IMR-90 (cell line): ENCODE measurements around the gene SYNE2. TPM values are rescaled to one million over a fixed set of nuclear protein-coding genes. Genes with fewer than 3 reads are reported as not detected.

Source experiments
- ATAC-seq: fragments of 200-7000 bp; cut with Tn5 transposase; 2 replicates; pipeline ENCODE4 v1.9.1; 2020; ENCODE audit warnings: low read depth, mild to moderate bottlenecking, moderate library complexity
- BruUV-seq: library from RNA; stranded (reverse); fragments of 400-500 nt; replicated peaks from 2 replicates; lab custom pipeline; 2021; lab: Mats Ljungman, UMichigan
- CTCF ChIA-PET: fragments of 300-600 bp; formaldehyde crosslinking; extraction: SDS; loops from one replicate; lab custom pipeline; 2021; ENCODE audit warnings: antibody characterized with exemption; lab: Yijun Ruan, JAX
- POLR2A ChIA-PET: fragments of 300-600 bp; sonication (Branson Sonifier 250); formaldehyde crosslinking; loops from one replicate; lab custom pipeline; 2022; ENCODE audit warnings: antibody characterized with exemption; ENCODE audit not compliant: unreplicated experiment; lab: Charles Lee
- DNase-seq: peaks from one replicate; pipeline ENCODE4 v3.0.0; 2013
- H2AFZ ChIP-seq: replicated peaks from 2 replicates; pipeline ENCODE3; 2013; ENCODE audit warnings: low read length, mild to moderate bottlenecking; ENCODE audit not compliant: poor library complexity
- H2AK5ac ChIP-seq: 2 replicates; pipeline ENCODE4 v1.6.1; 2013; ENCODE audit warnings: low read depth, low read length, inconsistent platforms
- H2AK9ac ChIP-seq: replicated peaks from 2 replicates; pipeline ENCODE3; 2013; ENCODE audit warnings: mild to moderate bottlenecking, low read depth, low read length, moderate library complexity; ENCODE audit not compliant: poor library complexity
- H2BK120ac ChIP-seq: 2 replicates; pipeline ENCODE4 v1.6.1; 2013; ENCODE audit warnings: low read depth, low read length, inconsistent platforms
- H2BK15ac ChIP-seq: 3 replicates; pipeline ENCODE4 v1.6.1; 2013; ENCODE audit warnings: low read depth, low read length, inconsistent platforms
- H2BK20ac ChIP-seq: 2 replicates; pipeline ENCODE4 v1.6.1; 2013; ENCODE audit warnings: low read depth, mild to moderate bottlenecking, inconsistent platforms, low read length, moderate library complexity
- H2BK5ac ChIP-seq: 2 replicates; pipeline ENCODE4 v1.6.1; 2013; ENCODE audit warnings: mild to moderate bottlenecking, low read depth, low read length, inconsistent platforms; ENCODE audit not compliant: poor library complexity, severe bottlenecking
- H3K14ac ChIP-seq: replicated peaks from 2 replicates; pipeline ENCODE4 v1.6.1; 2013; ENCODE audit warnings: low read depth, low read length, inconsistent platforms
- H3K18ac ChIP-seq: 2 replicates; pipeline ENCODE4 v1.6.1; 2013; ENCODE audit warnings: low read depth, low read length, control low read depth
- H3K23ac ChIP-seq: 2 replicates; pipeline ENCODE4 v1.6.1; 2013; ENCODE audit warnings: low read depth, low read length, inconsistent platforms
- H3K27ac ChIP-seq: 2 replicates; pipeline ENCODE4 v1.5.1; 2013; ENCODE audit warnings: mild to moderate bottlenecking, control low read depth, low read length; ENCODE audit not compliant: insufficient read depth
- H3K27me3 ChIP-seq: 2 replicates; pipeline ENCODE4 v1.6.1; 2013; ENCODE audit warnings: low read length; ENCODE audit not compliant: control insufficient read depth, insufficient read depth
- H3K36me3 ChIP-seq: 2 replicates; pipeline ENCODE4 v1.6.1; 2013; ENCODE audit warnings: low read length, mixed read lengths; ENCODE audit not compliant: control insufficient read depth, insufficient read depth
- H3K4ac ChIP-seq: 2 replicates; pipeline ENCODE4 v1.6.1; 2013; ENCODE audit warnings: low read depth, low read length, inconsistent platforms
- H3K4me1 ChIP-seq: 2 replicates; pipeline ENCODE4 v1.6.1; 2013; ENCODE audit warnings: low read length, mixed read lengths; ENCODE audit not compliant: control insufficient read depth, insufficient read depth
- H3K4me2 ChIP-seq: 2 replicates; pipeline ENCODE4 v1.6.1; 2013; ENCODE audit warnings: low read depth, mild to moderate bottlenecking, control low read depth, low read length, moderate library complexity
- H3K4me3 ChIP-seq: 2 replicates; pipeline ENCODE4 v1.5.1; 2013; ENCODE audit warnings: low read depth, mild to moderate bottlenecking, control low read depth, low read length, moderate library complexity; ENCODE audit not compliant: insufficient read depth
- H3K56ac ChIP-seq: 2 replicates; pipeline ENCODE4 v1.6.1; 2013; ENCODE audit warnings: low read length, inconsistent platforms; ENCODE audit not compliant: insufficient read depth; ENCODE audit errors: extremely low read depth
- H3K79me1 ChIP-seq, 2 experiments: 2 replicates each; pipeline ENCODE4 v1.6.1; 2013; ENCODE audit warnings: low read length in 2 of 2, inconsistent platforms in 1 of 2, low read depth in 1 of 2
- H3K9ac ChIP-seq: 2 replicates; pipeline ENCODE4 v1.6.1; 2013; ENCODE audit warnings: low read depth, low read length, control low read depth
- H3K9me1 ChIP-seq: 2 replicates; pipeline ENCODE4 v1.6.1; 2013; ENCODE audit warnings: low read length, inconsistent platforms; ENCODE audit not compliant: insufficient read depth
- H3K9me3 ChIP-seq: 2 replicates; pipeline ENCODE4 v1.6.1; 2013; ENCODE audit warnings: low read length; ENCODE audit not compliant: control insufficient read depth, insufficient read depth
- H4K20me1 ChIP-seq: 2 replicates; pipeline ENCODE4 v1.6.1; 2013; ENCODE audit warnings: low read length, inconsistent platforms; ENCODE audit not compliant: insufficient read depth
- H4K5ac ChIP-seq: 2 replicates; pipeline ENCODE4 v1.6.1; 2013; ENCODE audit warnings: mild to moderate bottlenecking, low read depth, low read length, control low read depth
- H4K8ac ChIP-seq, 2 experiments: 2 replicates each; pipeline ENCODE4 v1.6.1; 2013; ENCODE audit warnings: low read depth in 2 of 2, low read length in 2 of 2, control low read depth in 1 of 2, inconsistent platforms in 1 of 2
- H4K91ac ChIP-seq: 2 replicates; pipeline ENCODE4 v1.6.1; 2013; ENCODE audit warnings: low read depth, low read length, inconsistent platforms; ENCODE audit not compliant: insufficient read depth
- BHLHE40 ChIP-seq: fragments of 150-350 bp; IDR thresholded peaks from 2 replicates; pipeline ENCODE4 v1.6.1; 2016; ENCODE audit warnings: mild to moderate bottlenecking, low read depth, low read length
- CEBPB ChIP-seq: IDR thresholded peaks from 2 replicates; pipeline ENCODE4 v1.6.1; 2012; ENCODE audit warnings: low read depth, low read length, improper control_type of control experiment
- CHD1 ChIP-seq: IDR thresholded peaks from 2 replicates; pipeline ENCODE4 v1.6.1; 2012; ENCODE audit warnings: low read depth, low read length, improper control_type of control experiment
- FOS ChIP-seq: fragments of 150-350 bp; IDR thresholded peaks from 2 replicates; pipeline ENCODE4 v1.6.1; 2016; ENCODE audit warnings: low read depth, low read length
- MAFK ChIP-seq: IDR thresholded peaks from 2 replicates; pipeline ENCODE4 v1.6.1; 2012; ENCODE audit warnings: low read depth, low read length, improper control_type of control experiment
- MXI1 ChIP-seq: IDR thresholded peaks from 2 replicates; pipeline ENCODE4 v1.6.1; 2012; ENCODE audit warnings: low read depth, mild to moderate bottlenecking, low read length, moderate library complexity, borderline replicate concordance
- NFE2L2 ChIP-seq: fragments of 150-350 bp; IDR thresholded peaks from 2 replicates; pipeline ENCODE4 v1.6.1; 2016; ENCODE audit warnings: low read depth, mild to moderate bottlenecking, low read length
- POLR2A ChIP-seq: IDR thresholded peaks from 2 replicates; pipeline ENCODE4 v1.6.1; 2012; ENCODE audit warnings: mild to moderate bottlenecking, low read depth, low read length
- RAD21 ChIP-seq: IDR thresholded peaks from 2 replicates; pipeline ENCODE4 v1.6.1; 2012; ENCODE audit warnings: low read length, improper control_type of control experiment
- RCOR1 ChIP-seq: IDR thresholded peaks from 2 replicates; pipeline ENCODE4 v1.6.1; 2012; ENCODE audit warnings: mild to moderate bottlenecking, low read length, improper control_type of control experiment; ENCODE audit not compliant: insufficient replicate concordance
- RFX5 ChIP-seq: IDR thresholded peaks from 2 replicates; pipeline ENCODE4 v1.8.0; 2012; ENCODE audit warnings: low read depth, mild to moderate bottlenecking, low read length, moderate library complexity
- SMC3 ChIP-seq: fragments of 150-350 bp; IDR thresholded peaks from 2 replicates; pipeline ENCODE4 v1.6.1; 2016; ENCODE audit warnings: low read depth, mild to moderate bottlenecking, antibody characterized with exemption, low read length, moderate library complexity
- WGBS, 2 experiments: methylation state at CpG; one replicate each; pipeline versions ENCODE4 v1.1.5 to v1.1.7; 2013; ENCODE audit warnings: missing lambda C conversion rate in 2 of 2; ENCODE audit not compliant: insufficient read length in 1 of 2; ENCODE audit errors: extremely low coverage in 2 of 2; 5-methylcytosine and 5-hydroxymethylcytosine counted together
- dilution Hi-C: fragments of 300-500 bp; cut with HindIII; formaldehyde crosslinking; loops from one replicate; pipeline ENCODE4 v1.14.3; 2018; ENCODE audit warnings: low sequenced_read_pairs; ENCODE audit not compliant: unreplicated experiment
- in situ Hi-C: fragments of 300-500 bp; cut with MboI; formaldehyde crosslinking; loops from 3 replicates; pipeline ENCODE4 v1.14.3; 2019; ENCODE audit warnings: low sequenced_read_pairs, inconsistent platforms, mixed read lengths
- intact Hi-C: fragments of 100-400 bp; cut with micrococcal nuclease; formaldehyde crosslinking; loops from 2 replicates; pipeline ENCODE4 v1.10.0; 2022
- polyA plus RNA-seq, 3 experiments: library from polyadenylated mRNA; depleted of rRNA; stranded (reverse); fragments of >200 nt; gene quantifications; 2 replicates each; pipeline ENCODE4 v1.2.3, GENCODE V29; 2012; ENCODE audit warnings: low replicate concordance in 1 of 3
- total RNA-seq: library from RNA; depleted of rRNA; stranded (reverse); fragments of >200 nt; gene quantifications from 2 replicates; pipeline ENCODE4 v1.2.3, GENCODE V29; 2012
- TF ChIP-seq, protein P1 (sequence below): fragments of 150-350 bp; IDR thresholded peaks from 2 replicates; pipeline ENCODE4 v1.6.1; 2017; ENCODE audit warnings: mild to moderate bottlenecking, antibody characterized with exemption, low read length, low read depth
- TF ChIP-seq, protein P2 (sequence below): conservative IDR thresholded peaks from 2 replicates; pipeline ENCODE4 v1.5.1; 2012; ENCODE audit warnings: mild to moderate bottlenecking, low read depth, low read length, improper control_type of control experiment
- TF ChIP-seq, protein P3 (sequence below): fragments of 150-350 bp; IDR thresholded peaks from 2 replicates; pipeline ENCODE4 v1.6.1; 2016; ENCODE audit warnings: low read depth, mild to moderate bottlenecking, low read length, moderate library complexity, borderline replicate concordance

Gene SYNE2
- total and polyA plus RNA-seq, 2 of the 4 experiments (the other 2 are of a cell fraction): 5.2 to 28.9 TPM

DNA sequence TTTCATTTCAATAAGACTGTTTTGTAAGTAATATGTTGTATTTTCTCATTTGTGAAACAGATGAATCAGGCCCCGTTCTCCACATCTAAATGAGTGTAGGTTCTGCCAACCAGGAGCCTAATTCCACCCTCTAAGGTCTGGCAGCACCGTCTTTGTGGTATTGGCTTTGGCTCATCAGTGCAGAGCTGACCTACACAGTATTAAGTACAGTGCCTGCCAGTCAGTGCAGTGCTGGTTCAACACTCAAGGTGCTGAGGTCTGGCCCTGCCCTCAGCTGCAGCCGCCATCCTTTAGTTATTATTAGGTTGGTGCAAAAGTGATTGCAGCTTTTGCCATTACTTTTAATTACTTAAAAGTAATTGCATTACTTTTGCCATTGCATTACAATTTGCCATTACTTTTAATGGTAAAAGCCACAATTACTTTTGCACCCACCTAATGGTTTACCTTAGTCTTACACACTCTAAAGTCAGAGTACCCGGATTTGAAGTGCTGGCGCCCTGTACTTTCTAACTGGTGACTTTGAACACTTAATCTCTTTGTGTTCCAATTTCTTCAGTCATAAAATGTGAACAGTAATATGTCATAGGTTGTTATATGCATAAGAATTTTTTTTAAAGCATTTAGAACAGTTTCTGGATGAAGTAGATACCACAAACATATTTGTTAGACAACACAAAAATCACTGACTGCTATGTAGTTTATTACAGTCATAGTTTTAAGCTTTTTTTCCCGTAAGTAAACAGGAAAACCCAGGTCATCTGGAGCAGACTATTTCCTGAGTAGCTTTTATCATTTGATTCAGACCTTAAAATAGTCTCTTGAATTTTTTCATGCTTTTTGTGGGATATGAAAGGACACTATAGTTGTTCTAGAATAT lies 99.5 kb downstream of the SYNE2 start:
- Histone ChIP-seq H2AK5ac (no peak overlapping the region), H2BK5ac (no peak overlapping the region), H3K36me3 (no peaks in the 10 kb centered on the region), H4K8ac (no peak overlapping the region), H2AFZ (no peak overlapping the region), H3K4me2 (no peak overlapping the region), H3K18ac (no peak overlapping the region), H3K4ac (no peak overlapping the region), H3K79me1 (no peaks in the 10 kb centered on the region), H2BK120ac (no peak overlapping the region), H3K14ac (no peak overlapping the region), H4K91ac (no peak overlapping the region), H3K23ac (no peak overlapping the region), H3K4me1 (no peaks in the 10 kb centered on the region), H3K4me3 (no peak overlapping the region), H4K20me1 (no peaks in the 10 kb centered on the region), H3K27me3 (no peaks in the 10 kb centered on the region), H2AK9ac (no peak overlapping the region), H3K9ac (no peak overlapping the region), H3K27ac (no peak overlapping the region), H3K9me3 (no peaks in the 10 kb centered on the region), H2BK15ac (no peak overlapping the region), H2BK20ac (no peak overlapping the region), H3K56ac (no peak overlapping the region), H4K5ac (no peak overlapping the region), H3K9me1 (0 out of 2 replicates have a peak, but pooled peaks cover 3% of the 10 kb centered on the region)
- BruUV-seq: no TSS peak
- WGBS, 2 experiments: no CpG with 5 or more reads among the region's 6 CpGs
- DNase-seq (no peak), ATAC-seq (no peak)
- ChIA-PET POLR2A (no interaction called here), CTCF (no interaction called here)
- in situ Hi-C loops: no loop called here
- intact Hi-C loops: no loop called here
- dilution Hi-C loops: no loop called here
- TF ChIP-seq, protein P1, sequence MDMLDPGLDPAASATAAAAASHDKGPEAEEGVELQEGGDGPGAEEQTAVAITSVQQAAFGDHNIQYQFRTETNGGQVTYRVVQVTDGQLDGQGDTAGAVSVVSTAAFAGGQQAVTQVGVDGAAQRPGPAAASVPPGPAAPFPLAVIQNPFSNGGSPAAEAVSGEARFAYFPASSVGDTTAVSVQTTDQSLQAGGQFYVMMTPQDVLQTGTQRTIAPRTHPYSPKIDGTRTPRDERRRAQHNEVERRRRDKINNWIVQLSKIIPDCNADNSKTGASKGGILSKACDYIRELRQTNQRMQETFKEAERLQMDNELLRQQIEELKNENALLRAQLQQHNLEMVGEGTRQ: no peak
- TF ChIP-seq FOS (no peak), MAFK (no peak), CHD1 (no peak), BHLHE40 (no peak), NFE2L2 (no peak), RCOR1 (no peak), MXI1 (no peak), CEBPB (no peak), POLR2A (no peak), SMC3 (no peak), RFX5 (no peak), RAD21 (no peak)
- TF ChIP-seq, protein P2, sequence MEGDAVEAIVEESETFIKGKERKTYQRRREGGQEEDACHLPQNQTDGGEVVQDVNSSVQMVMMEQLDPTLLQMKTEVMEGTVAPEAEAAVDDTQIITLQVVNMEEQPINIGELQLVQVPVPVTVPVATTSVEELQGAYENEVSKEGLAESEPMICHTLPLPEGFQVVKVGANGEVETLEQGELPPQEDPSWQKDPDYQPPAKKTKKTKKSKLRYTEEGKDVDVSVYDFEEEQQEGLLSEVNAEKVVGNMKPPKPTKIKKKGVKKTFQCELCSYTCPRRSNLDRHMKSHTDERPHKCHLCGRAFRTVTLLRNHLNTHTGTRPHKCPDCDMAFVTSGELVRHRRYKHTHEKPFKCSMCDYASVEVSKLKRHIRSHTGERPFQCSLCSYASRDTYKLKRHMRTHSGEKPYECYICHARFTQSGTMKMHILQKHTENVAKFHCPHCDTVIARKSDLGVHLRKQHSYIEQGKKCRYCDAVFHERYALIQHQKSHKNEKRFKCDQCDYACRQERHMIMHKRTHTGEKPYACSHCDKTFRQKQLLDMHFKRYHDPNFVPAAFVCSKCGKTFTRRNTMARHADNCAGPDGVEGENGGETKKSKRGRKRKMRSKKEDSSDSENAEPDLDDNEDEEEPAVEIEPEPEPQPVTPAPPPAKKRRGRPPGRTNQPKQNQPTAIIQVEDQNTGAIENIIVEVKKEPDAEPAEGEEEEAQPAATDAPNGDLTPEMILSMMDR: no peak
- TF ChIP-seq, protein P3, sequence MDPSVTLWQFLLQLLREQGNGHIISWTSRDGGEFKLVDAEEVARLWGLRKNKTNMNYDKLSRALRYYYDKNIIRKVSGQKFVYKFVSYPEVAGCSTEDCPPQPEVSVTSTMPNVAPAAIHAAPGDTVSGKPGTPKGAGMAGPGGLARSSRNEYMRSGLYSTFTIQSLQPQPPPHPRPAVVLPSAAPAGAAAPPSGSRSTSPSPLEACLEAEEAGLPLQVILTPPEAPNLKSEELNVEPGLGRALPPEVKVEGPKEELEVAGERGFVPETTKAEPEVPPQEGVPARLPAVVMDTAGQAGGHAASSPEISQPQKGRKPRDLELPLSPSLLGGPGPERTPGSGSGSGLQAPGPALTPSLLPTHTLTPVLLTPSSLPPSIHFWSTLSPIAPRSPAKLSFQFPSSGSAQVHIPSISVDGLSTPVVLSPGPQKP: no peak
